H4 (cell line): ENCODE results near the gene SHROOM2. TPM values are rescaled to one million over a fixed set of nuclear protein-coding genes. Genes with fewer than 3 reads are reported as not detected.

Experiments
- total RNA-seq: library from RNA; depleted of rRNA; stranded (reverse); fragments of >200 nt; shearing (Covaris generic); gene quantifications from 2 replicates; pipeline ENCODE4 v1.2.3, GENCODE V29; 2014; rRNA removed

Gene SHROOM2
- total RNA-seq, 1 experiment from 2014 or later: 3.6 TPM

Other genes with a start within 250 kb of the SHROOM2 start
- not detected in 2 replicates for gene GPR143, start 20.6 kb upstream of the SHROOM2 start, total RNA-seq
- not detected in 2 replicates for gene CLDN34, start 180.9 kb downstream of the SHROOM2 start, total RNA-seq